ENCODE data around the gene SCRG1. TPM values are rescaled to one million over a fixed set of nuclear protein-coding genes. Genes with fewer than 3 reads are reported as not detected.

SCRG1 gene
- total RNA-seq, 1 experiment from 2014 or later, result not detected

DNA sequence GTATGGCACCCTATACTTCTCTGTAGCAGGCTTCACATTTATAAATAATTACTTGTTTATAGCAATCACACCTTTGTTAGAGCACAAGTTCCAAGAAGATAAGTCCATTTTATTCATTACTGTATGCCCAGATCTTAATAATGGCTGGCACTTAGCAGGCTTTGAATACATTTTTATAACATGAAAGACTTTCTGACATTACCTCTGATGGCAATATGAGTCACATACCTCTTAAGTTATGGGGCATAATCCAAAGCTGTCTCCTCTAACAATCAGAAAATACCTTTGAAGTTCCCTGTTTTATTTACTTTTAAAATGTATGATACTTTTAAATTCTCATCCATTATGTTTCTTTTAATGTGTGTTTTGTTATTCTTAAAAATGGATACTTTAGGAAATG, 12.2 kb downstream of the SCRG1 start:
- Histone ChIP-seq H3K79me2 (ENCODE audit: low read depth) (no peaks in the 10 kb centered on the region), H3K27me3 (ENCODE audit: insufficient read depth, low read depth) (no peaks in the 10 kb centered on the region), H3K9me2 (ENCODE audit: insufficient read depth) (no peaks in the 10 kb centered on the region), H2AFZ (no peak overlapping the region), H3K4me3 (no peak overlapping the region), H3F3A (ENCODE audit: insufficient read depth, low read depth) (no peaks in the 10 kb centered on the region), H3K36me3 (ENCODE audit: low read depth) (no peaks in the 10 kb centered on the region), H3K9me3 (ENCODE audit: insufficient read depth, low read depth) (no peaks in the 10 kb centered on the region), H3K4me1 (replicated peaks; ENCODE audit: insufficient read depth) (no peaks in the 10 kb centered on the region), H3K4me2 (no peak overlapping the region), H4K20me1 (ENCODE audit: insufficient read depth) (no peaks in the 10 kb centered on the region), H3K27ac (no peak overlapping the region)
- no peak for DNase-seq
- BruUV-seq (replicated peaks), result no TSS peak
- TF ChIP-seq EZH2 (IDR thresholded peaks at IDR 0.05; ENCODE audit: low read depth) (no peak), CTCF (conservative IDR thresholded peaks at IDR 0.05) (no peak)
- intact Hi-C loops (cut with micrococcal nuclease; ENCODE audit: unreplicated experiment), result no loop called here
- POLR2A ChIA-PET (ENCODE audit: unreplicated experiment), result no interaction called here
- CTCF ChIA-PET, result no interaction called here

DNA sequence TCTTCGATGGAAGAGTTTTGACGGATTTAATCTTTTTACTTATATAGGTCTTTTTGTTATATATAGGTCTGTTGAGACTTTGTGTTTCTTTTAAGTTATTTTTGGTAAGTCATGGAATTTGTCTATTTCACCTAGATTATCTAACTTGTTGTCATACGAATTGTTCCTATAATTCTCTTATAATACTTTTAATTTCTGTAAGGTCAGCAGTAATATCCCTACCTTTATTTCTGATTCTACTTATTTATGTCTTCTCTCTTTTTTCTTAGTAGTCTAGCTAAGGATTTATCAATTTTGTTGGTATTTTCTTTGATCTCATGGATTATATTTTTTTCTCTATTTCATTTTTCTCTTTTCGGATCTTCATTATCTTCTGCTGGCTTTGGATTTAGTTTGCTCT, 16.6 kb downstream of the SCRG1 start:
- BruUV-seq (replicated peaks), result no TSS peak
- H3K79me2 ChIP-seq (ENCODE audit: low read depth), result no peaks in the 10 kb centered on the region
- H3K27ac ChIP-seq, result no peak overlapping the region
- intact Hi-C loops (cut with micrococcal nuclease; ENCODE audit: unreplicated experiment), result no loop called here
- TF ChIP-seq EZH2 (IDR thresholded peaks at IDR 0.05; ENCODE audit: low read depth) (no peak), CTCF (conservative IDR thresholded peaks at IDR 0.05) (no peak)
- H3K9me2 ChIP-seq (ENCODE audit: insufficient read depth), result no peaks in the 10 kb centered on the region
- DNase-seq, result no peak
- H3K9me3 ChIP-seq (ENCODE audit: insufficient read depth, low read depth), result no peaks in the 10 kb centered on the region
- no peaks in the 10 kb centered on the region for H3K27me3 ChIP-seq (ENCODE audit: insufficient read depth, low read depth)
- H3F3A ChIP-seq (ENCODE audit: insufficient read depth, low read depth), result no peaks in the 10 kb centered on the region
- ChIA-PET CTCF (no interaction called here), POLR2A (ENCODE audit: unreplicated experiment) (no interaction called here)
- H4K20me1 ChIP-seq (ENCODE audit: insufficient read depth), result no peaks in the 10 kb centered on the region
- H2AFZ ChIP-seq, result no peak overlapping the region
- no peaks in the 10 kb centered on the region for H3K4me1 ChIP-seq (replicated peaks; ENCODE audit: insufficient read depth)
- no peak overlapping the region for H3K4me2 ChIP-seq
- no peak overlapping the region for H3K4me3 ChIP-seq
- no peaks in the 10 kb centered on the region for H3K36me3 ChIP-seq (ENCODE audit: low read depth)

DNA sequence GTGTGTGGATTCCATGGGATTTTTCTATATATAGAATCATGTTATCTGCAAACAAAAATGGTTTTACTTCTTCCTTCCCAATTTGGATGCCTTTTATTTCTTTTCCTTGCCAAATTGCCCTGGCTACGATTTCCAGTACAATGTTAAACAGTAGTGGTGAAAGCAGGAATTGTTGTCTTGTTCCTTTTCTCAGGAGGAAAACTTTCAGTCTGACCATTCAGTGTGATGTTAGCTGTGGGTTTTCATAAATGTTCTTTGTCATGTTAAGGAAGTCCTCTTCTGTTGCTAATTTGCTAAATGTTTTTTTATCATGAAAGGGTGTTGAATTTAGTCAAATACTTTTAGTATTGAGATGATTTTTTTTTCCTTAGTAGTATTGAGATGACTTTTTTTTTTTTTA, 17.3 kb downstream of the SCRG1 start:
- no peaks in the 10 kb centered on the region for H3K36me3 ChIP-seq (ENCODE audit: low read depth)
- H4K20me1 ChIP-seq (ENCODE audit: insufficient read depth), result no peaks in the 10 kb centered on the region
- H3K79me2 ChIP-seq (ENCODE audit: low read depth), result no peaks in the 10 kb centered on the region
- H3K4me1 ChIP-seq (replicated peaks; ENCODE audit: insufficient read depth), result no peaks in the 10 kb centered on the region
- H3K4me3 ChIP-seq, result no peak overlapping the region
- H3K27ac ChIP-seq, result no peak overlapping the region
- POLR2A ChIA-PET (ENCODE audit: unreplicated experiment), result no interaction called here
- DNase-seq, result no peak
- no peak overlapping the region for H2AFZ ChIP-seq
- BruUV-seq (replicated peaks), result no TSS peak
- no peaks in the 10 kb centered on the region for H3K9me3 ChIP-seq (ENCODE audit: insufficient read depth, low read depth)
- no peak overlapping the region for H3K4me2 ChIP-seq
- H3F3A ChIP-seq (ENCODE audit: insufficient read depth, low read depth), result no peaks in the 10 kb centered on the region
- H3K27me3 ChIP-seq (ENCODE audit: insufficient read depth, low read depth), result no peaks in the 10 kb centered on the region
- H3K9me2 ChIP-seq (ENCODE audit: insufficient read depth), result no peaks in the 10 kb centered on the region
- CTCF ChIA-PET, result interaction anchor here (0.7 kb wide), 1 partner anchor 44 kb away, joined by 6 read pairs; no protein-coding TSS in a partner anchor
- intact Hi-C loops (cut with micrococcal nuclease; ENCODE audit: unreplicated experiment), result no loop called here
- no peak for TF ChIP-seq EZH2 (IDR thresholded peaks at IDR 0.05; ENCODE audit: low read depth)
- TF ChIP-seq CTCF (conservative IDR thresholded peaks at IDR 0.05), result no peak

Data from PC-9 (cell line).